Small intestine (tissue), 7 donors: ENCODE measurements around the gene IRAK2. TPM values are rescaled to one million over a fixed set of nuclear protein-coding genes. Genes with fewer than 3 reads are reported as not detected.

ENCODE experiments used
- DNase-seq, 2 donors: peaks; one replicate each; pipeline versions ENCODE4 v3.0.0 to v3.0.0-alpha.2; 2013
- FAIRE-seq: peaks from 2 replicates; lab custom pipeline; 2012; peaks lifted over from hg19 to GRCh38; lab: Jason Lieb, UNC
- H3K27ac ChIP-seq, 3 donors: one replicate each; pipeline ENCODE4 v1.5.1; 2013; ENCODE audit warnings: low read length in 2 of 3, mild to moderate bottlenecking in 2 of 3, control low read depth in 1 of 3, inconsistent platforms in 1 of 3, low read depth in 1 of 3, moderate library complexity in 1 of 3
- H3K27me3 ChIP-seq, 3 donors: one replicate each; pipeline ENCODE4 v1.6.1; 2013; ENCODE audit warnings: low read length in 3 of 3, inconsistent platforms in 1 of 3; ENCODE audit not compliant: control insufficient read depth in 3 of 3, insufficient read depth in 3 of 3
- H3K36me3 ChIP-seq, 3 donors: one replicate each; pipeline ENCODE4 v1.6.1; 2013; ENCODE audit warnings: low read length in 3 of 3, inconsistent platforms in 1 of 3, low read depth in 1 of 3, mild to moderate bottlenecking in 1 of 3, moderate library complexity in 1 of 3; ENCODE audit not compliant: control insufficient read depth in 3 of 3, insufficient read depth in 2 of 3
- H3K4me1 ChIP-seq, 3 donors: one replicate each; pipeline ENCODE4 v1.6.1; 2013; ENCODE audit warnings: low read length in 2 of 3, inconsistent platforms in 1 of 3, low read depth in 1 of 3, mild to moderate bottlenecking in 1 of 3, moderate library complexity in 1 of 3; ENCODE audit not compliant: control insufficient read depth in 3 of 3, insufficient read depth in 2 of 3
- H3K4me3 ChIP-seq, 3 donors: one replicate each; pipeline ENCODE4 v1.5.1; 2013; ENCODE audit warnings: low read length in 3 of 3, control low read depth in 1 of 3, inconsistent platforms in 1 of 3, low read depth in 1 of 3, mild to moderate bottlenecking in 1 of 3, moderate library complexity in 1 of 3
- H3K9me3 ChIP-seq, 2 donors: one replicate each; pipeline ENCODE4 v1.6.1; 2013; ENCODE audit warnings: low read depth in 1 of 2, low read length in 1 of 2; ENCODE audit not compliant: control insufficient read depth in 2 of 2, insufficient read depth in 1 of 2
- WGBS, 3 donors: extraction: QIAGEN DNeasy Blood & Tissue Kit; methylation state at CpG; one replicate each; pipeline ENCODE4 v1.1.7; 2013; 5-methylcytosine and 5-hydroxymethylcytosine counted together
- polyA plus RNA-seq, 4 donors: library from polyadenylated mRNA; stranded (reverse) in 3 of 4; unstranded in 1 of 4; fragments of 200-250 nt in 3 of 4; fragments of 120-200 nt in 1 of 4; gene quantifications; one replicate each; pipeline versions ENCODE4 v1.2.1 to v1.2.3, GENCODE V29; 2013
- donor health status: healthy with polysubstance abuse.
- donor health status: control.
- donor health status: control.
- donor health status: Bipolar disorder and iron deficiency.
- donor health status: healthy.

The IRAK2 gene
- polyA plus RNA-seq, 4 donors = 1.2 to 6.8 (median 3.1) TPM

DNA sequence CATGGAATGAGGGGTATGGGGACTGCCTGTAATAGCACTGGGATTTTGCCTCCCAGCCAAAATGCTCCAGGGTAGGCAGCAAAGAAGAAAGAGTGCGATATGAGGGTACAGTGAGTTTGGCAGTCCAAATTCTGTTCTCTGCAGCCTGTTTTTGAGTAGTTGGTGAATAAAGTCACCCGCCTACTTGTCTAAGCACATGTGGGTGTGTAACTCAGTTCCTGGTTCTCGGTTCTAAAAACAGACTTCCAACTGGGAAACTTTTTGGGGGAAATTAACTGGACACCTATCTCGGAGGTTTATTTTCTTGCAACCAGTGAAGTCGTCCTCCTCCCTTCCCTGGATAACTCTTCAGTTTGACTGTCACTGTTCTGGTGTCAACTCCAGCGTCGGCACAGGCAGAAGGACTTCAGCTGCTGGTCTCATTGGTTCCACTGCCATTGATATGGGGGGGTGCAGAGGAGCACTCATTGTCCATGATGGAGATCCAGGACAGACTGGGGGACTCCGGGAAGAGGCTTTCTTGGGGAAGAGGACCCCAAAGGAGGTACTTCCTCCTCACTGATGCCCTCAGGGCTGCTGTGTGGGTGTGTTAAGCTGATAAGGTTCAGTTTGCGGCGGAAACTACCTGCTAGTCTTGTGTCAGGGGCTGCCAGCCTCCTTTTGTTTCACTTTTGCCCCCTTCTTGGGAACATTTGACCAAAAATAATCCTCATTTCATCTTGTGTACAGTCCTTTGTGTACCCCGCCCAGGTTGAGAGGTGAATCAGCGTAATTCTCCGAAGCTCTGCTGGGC is 114.9 kb downstream of the IRAK2 start:
- peaks cover 24 to 76% (median 26%) of the 10 kb centered on the region in 3 donors for H3K36me3 ChIP-seq
- H3K4me1 ChIP-seq = no peaks in the 10 kb centered on the region
- H3K27ac ChIP-seq = no peak overlapping the region
- WGBS, 3 donors = 92 to 96% (median 94%) methylated on average over 13 of the region's 13 CpGs
- H3K9me3 ChIP-seq = no peaks in the 10 kb centered on the region
- no peak overlapping the region for H3K4me3 ChIP-seq
- H3K27me3 ChIP-seq = no peaks in the 10 kb centered on the region
- no peak for FAIRE-seq
- no peak for DNase-seq

DNA sequence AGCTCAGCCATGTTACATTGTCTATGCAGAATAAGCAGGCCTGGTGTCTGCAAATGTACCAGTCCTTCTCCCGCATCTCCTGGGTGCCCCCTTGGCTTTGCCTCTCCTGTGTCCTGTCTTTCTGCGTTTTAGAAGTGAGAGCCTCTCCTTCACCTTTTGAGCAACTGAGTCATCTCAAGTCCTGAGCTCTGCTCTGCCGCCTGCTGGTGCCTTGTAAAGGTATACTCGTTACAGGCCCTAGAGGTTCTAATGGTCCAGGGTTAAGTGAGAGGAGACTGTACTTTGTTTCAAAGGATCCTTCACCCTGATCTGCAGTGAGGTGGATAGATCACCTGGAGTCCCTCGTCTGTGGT is 115.4 kb downstream of the IRAK2 start:
- H3K4me3 ChIP-seq = no peak overlapping the region
- DNase-seq = no peak
- FAIRE-seq = no peak
- H3K27me3 ChIP-seq = no peaks in the 10 kb centered on the region
- no peaks in the 10 kb centered on the region for H3K4me1 ChIP-seq
- no peaks in the 10 kb centered on the region for H3K9me3 ChIP-seq
- H3K27ac ChIP-seq = no peak overlapping the region
- 81 to 82% (median 81%) methylated on average over 5 of the region's 5 CpGs for WGBS, 3 donors
- H3K36me3 ChIP-seq = peaks cover 24 to 78% (median 26%) of the 10 kb centered on the region in 3 donors

DNA sequence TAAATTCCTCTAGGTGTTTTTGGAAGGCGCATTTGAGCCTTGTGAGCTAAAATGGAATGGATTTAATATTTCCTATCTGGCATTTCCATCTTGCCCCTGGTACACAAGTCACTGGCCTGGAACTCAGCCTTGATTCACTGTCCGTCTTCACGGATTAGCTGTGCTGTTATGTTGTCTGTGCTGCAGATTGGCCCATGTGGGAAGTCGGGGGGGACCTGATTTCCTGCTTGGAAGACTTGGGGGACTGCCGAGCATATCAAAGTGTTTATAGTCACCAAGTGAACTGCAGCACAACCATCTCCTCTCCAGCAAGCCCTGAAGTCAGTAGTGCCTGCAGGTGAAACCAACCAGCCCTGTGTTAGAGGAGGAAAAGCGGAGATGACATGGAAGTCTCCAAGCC is 115.9 kb downstream of the IRAK2 start:
- Histone ChIP-seq H3K4me3 (no peak overlapping the region), H3K36me3 (peaks cover 24 to 74% (median 26%) of the 10 kb centered on the region in 3 donors), H3K9me3 (no peaks in the 10 kb centered on the region), H3K27ac (no peak overlapping the region), H3K27me3 (no peaks in the 10 kb centered on the region), H3K4me1 (no peaks in the 10 kb centered on the region)
- DNase-seq (no peak), FAIRE-seq (no peak)
- WGBS, 3 donors = 88 to 94% (median 91%) methylated on average over 6 of the region's 6 CpGs

DNA sequence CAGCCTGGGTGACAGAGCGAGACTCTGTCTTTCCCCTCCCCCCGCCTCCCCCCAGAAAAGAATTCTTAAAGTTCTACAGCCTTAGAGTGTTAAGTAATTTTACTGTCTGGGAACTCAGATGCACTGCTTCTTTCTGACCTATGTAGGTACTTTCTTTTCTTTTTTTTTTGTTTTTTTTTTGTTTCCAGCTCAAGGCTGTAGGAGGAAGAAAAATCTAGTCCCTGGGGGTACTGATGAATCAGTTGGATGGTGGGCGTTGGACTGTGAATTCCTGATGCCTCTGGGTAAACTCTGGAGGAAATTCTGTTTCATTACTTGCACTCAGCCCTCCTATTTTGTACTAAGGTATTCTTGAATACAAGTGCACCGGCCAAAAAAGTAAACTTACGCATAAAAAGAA is 117.2 kb downstream of the IRAK2 start:
- Histone ChIP-seq H3K27ac (no peak overlapping the region), H3K36me3 (peaks cover 19 to 72% (median 21%) of the 10 kb centered on the region in 3 donors), H3K4me3 (no peak overlapping the region), H3K27me3 (no peaks in the 10 kb centered on the region), H3K4me1 (no peaks in the 10 kb centered on the region), H3K9me3 (no peaks in the 10 kb centered on the region)
- 89 to 96% (median 95%) methylated on average over 5 of the region's 5 CpGs for WGBS, 3 donors
- DNase-seq = no peak
- no peak for FAIRE-seq

DNA sequence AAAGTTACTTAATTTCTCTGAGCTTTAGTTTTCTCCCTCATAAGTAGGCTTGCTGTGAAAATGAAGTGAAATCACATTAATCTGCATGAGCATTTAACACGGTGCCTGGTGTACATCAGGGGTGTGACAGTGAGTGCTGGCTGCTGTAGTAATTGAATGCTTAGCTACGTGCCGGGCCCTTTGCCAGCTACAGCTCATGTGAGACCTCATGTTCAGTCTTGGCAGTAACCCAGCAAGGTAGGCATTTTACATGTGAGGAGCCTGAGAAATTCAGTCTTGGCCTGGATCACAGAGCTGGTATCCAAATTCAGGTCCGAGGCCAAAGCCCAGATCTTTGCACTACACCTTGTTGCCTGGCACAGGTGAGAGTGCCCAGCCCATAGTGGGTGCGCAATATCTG is 118.9 kb downstream of the IRAK2 start:
- Histone ChIP-seq H3K9me3 (no peaks in the 10 kb centered on the region), H3K27ac (no peak overlapping the region), H3K4me1 (no peaks in the 10 kb centered on the region), H3K4me3 (no peak overlapping the region), H3K27me3 (no peaks in the 10 kb centered on the region), H3K36me3 (peaks cover 15 to 71% (median 19%) of the 10 kb centered on the region in 3 donors)
- DNase-seq (no peak), FAIRE-seq (no peak)
- 56 to 76% (median 69%) methylated on average over 5 of the region's 5 CpGs for WGBS, 3 donors

DNA sequence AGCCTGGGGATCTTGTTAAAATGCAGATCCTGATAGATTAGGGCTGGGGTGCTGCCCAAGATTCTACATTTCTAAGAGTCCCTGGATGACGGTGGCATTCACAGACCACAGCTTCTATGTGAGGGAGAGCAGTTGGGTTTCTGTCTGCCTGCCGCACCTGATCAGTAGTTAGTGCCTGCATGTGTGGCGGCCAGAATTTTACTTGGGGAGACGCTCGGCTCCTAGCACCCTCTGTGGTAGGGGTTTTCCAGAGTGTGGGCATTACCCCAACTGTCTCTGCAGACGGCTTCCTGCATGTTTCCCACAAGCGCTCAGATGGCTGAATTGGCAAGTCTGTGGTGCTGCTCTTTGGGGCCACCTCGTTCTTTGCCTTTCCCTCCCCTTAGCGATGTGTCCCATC is 119.8 kb downstream of the IRAK2 start:
- no peak overlapping the region for H3K27ac ChIP-seq
- no peak for DNase-seq
- H3K27me3 ChIP-seq = no peaks in the 10 kb centered on the region
- 72 to 83% (median 77%) methylated on average over 9 of the region's 9 CpGs for WGBS, 3 donors
- H3K9me3 ChIP-seq = no peaks in the 10 kb centered on the region
- H3K36me3 ChIP-seq = peaks cover 10 to 71% (median 11%) of the 10 kb centered on the region in 3 donors
- no peak overlapping the region for H3K4me3 ChIP-seq
- FAIRE-seq = no peak
- H3K4me1 ChIP-seq = no peaks in the 10 kb centered on the region

DNA sequence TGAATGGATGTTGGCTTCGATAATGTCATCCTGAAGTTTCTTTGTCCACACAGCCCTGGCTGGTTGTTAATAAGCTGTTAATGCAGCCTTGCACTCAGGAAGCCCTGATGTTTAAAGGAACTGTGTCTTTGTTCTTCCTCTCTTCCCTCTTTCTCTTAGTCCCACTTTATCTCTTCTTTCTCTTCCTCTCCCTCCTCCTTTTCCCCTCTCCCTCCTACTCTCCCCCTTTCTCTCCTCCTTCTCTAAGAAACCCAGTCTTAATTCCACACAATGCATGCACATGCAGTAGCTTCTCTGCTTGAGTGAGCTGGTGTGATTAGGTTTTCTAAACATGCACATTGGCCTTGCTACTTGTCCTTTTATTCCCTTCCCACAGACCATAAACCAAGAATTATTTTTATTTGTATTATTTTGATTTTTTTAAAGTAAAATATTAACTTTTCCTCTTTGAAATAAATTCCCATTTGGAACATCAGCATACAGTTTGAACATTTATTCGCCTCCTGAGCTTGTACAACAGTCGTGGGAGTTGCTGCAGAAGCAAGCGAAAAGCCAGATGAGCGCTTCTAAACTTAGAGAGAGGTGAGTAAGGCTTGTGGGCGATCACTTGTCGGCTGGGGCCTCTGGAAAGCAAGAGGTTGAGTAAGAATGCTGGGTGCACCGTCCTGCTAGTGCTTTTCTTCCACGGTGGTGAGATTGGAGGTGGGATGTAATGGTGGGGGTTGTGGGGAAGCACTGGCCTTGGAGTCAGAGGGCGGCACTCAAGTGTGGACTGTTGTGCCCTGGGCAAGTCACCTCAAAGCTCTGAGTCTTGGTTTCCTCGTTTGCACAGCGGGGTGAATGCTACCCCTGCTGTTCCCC is 120.8 kb downstream of the IRAK2 start:
- Histone ChIP-seq H3K4me3 (no peak overlapping the region), H3K27ac (no peak overlapping the region), H3K36me3 (peaks cover 4 to 69% (median 4%) of the 10 kb centered on the region in 3 donors), H3K4me1 (no peaks in the 10 kb centered on the region), H3K27me3 (no peaks in the 10 kb centered on the region), H3K9me3 (no peaks in the 10 kb centered on the region)
- DNase-seq = no peak
- WGBS, 3 donors = 84 to 89% (median 89%) methylated on average over 12 of the region's 12 CpGs
- no peak for FAIRE-seq

DNA sequence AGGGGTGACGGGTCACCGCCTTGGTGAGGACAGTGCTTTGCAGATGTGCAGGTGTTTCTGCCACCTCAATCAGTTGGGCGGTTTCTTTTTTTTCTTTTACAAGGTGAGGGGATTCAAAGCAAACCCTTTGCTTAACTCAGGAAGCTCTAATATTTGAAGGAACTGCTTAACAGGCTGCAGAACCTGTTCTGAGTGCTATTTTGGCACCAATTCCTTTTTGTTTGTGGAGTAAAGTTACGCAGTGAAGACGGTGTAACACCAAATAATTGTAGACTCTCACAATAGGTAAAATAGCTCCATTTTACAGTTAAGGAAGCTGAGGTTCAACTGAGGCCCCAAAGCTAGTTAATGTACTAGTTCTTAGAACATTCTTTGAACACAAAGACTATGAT is 121.4 kb downstream of the IRAK2 start:
- Histone ChIP-seq H3K36me3 (peaks cover 0 to 70% (median 4%) of the 10 kb centered on the region in 3 donors), H3K27ac (no peak overlapping the region), H3K4me3 (no peak overlapping the region), H3K4me1 (no peaks in the 10 kb centered on the region), H3K9me3 (no peaks in the 10 kb centered on the region), H3K27me3 (no peaks in the 10 kb centered on the region)
- no peak for FAIRE-seq
- 83 to 90% (median 86%) methylated on average over 5 of the region's 5 CpGs for WGBS, 3 donors
- no peak for DNase-seq
